Stimulated activated CD4-positive, alpha-beta T cell treated with anti-CD3 and anti-CD28 coated beads, Interleukin-15, amount 100 ng/mL, for 1 hour (primary cell): ENCODE measurements around the gene IFFO2.
A peak's percentile ranks its signal among the peaks of the same experiment; 100 is the strongest.
"Not testable (repeated sequence)": the region's sequence is repeated elsewhere in the genome, so short reads cannot be mapped to it uniquely, and the experiment has no call there.

Source experiments
- DNase-seq, 2 donors: peaks; one replicate each; pipeline ENCODE4 v3.0.0-alpha.2; 2020; ENCODE audit warnings: low read depth in 1 of 2, low spot score in 1 of 2

IFFO2 gene

DNA sequence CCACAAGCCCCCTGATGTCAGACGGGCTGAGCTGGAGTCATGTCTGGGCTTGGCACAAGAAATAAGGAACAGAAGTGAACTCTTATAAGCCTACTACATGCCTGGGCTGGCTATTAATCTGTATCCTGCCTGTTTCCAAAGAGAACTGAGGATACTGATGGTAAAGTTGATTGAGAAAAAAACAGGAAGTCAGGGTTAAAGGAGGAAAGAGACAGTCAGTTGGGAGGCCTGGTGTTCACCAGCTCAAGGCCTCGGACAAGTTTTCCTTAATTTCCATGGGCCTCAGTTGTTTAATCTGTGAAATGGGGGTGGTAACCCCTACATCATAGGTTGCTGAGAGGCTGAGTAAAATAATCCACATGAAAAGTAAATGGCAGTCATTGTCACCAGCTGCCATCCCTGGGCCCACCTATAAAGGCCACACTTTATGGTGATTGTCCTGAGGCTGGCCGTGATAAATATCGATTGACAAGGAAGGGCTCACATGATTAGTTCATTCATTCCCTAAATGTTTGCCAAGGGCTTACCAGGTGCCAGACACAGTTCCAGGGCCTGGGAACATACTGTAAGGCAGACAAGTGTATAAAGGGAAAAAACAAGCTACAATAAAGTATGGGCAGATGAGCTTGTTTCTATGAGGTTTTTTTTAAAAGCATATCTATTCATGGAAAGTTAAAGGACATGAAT, 57.0 kb downstream of the IFFO2 start:
- DNase-seq = no peak

DNA sequence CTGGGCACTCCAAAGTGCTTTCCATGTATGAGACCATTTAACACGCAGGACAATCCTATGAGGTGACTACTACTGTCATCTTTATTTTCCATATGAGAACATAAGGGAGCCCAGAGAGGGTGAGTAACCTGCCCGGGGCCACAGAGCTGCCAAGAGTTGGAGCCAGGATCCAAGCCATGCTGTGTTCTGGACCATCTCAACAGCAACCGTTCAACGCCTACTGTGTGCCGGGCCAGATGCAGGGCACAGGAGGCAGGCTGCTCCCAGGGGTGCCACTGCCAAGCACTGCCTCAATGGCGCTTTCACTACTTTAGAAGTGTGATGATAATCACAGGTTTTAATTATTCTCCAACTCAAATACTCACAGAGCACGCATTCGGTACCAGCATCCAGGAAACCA, 57.9 kb downstream of the IFFO2 start:
- DNase-seq = no peak

DNA sequence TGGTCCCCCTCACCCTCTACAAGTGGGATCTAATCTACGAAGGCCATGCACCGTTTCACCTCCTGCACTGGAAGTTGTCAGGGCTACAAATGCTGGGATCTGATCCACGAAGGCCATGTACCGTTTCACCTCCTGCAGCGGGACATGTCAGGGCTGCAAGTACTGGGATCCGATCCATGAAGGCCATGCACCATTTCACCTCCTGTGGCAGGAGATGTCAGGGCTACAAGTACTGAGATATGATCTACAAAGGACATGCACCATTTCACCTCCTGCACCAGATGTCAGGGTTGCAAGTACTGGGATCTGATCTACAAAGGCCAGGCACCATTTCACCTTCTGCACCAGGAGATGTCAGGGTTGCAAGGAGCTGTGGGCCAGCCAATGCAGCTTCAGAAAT, 61.2 kb downstream of the IFFO2 start:
- no peak for DNase-seq

DNA sequence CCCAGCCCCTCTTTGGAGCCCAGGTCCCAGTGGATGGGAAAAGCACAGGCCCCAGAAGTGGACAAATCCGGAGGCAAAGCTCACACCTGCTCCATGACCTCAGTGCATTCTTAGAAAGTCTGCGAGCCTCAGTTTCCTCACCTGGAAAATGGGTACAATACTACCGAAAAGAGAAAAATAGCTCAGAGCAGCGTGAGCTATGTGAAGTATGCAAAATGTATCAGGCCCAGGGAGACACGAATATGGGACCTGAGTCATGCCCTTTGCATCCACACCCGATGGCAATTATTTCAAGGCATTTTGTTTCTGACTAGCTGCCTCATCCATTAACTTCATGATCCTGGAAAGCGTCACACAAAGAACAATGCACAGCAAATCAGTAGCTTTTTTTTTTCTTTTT, 63.4 kb downstream of the IFFO2 start:
- no peak for DNase-seq

DNA sequence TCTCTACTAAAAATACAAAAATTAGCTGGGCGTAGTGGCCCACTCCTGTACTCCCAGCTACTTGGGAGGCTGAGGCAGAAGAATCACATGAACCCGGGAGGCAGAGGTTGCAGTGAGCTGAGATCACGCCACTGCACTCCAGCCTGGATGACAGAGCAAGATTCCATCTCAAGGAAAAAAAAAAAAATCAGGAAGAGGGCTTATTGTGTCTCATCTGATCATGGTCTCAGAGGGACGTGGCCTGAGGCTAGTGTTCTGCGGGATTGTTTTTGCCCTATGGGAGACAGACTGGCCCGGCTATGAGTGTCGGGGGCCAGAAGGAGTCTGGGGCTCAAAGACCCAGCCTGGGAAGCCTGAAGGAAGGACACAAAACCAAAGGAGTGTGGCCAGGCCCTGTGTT, 64.6 kb downstream of the IFFO2 start:
- not testable (repeated sequence) for DNase-seq

- no peak for DNase-seq
Measured at GRCh38 chr1:18891426-18891780, 65.1 kb downstream of the IFFO2 start.

- no peak for DNase-seq
Measured at GRCh38 chr1:18890706-18891425, 65.6 kb downstream of the IFFO2 start.

DNA sequence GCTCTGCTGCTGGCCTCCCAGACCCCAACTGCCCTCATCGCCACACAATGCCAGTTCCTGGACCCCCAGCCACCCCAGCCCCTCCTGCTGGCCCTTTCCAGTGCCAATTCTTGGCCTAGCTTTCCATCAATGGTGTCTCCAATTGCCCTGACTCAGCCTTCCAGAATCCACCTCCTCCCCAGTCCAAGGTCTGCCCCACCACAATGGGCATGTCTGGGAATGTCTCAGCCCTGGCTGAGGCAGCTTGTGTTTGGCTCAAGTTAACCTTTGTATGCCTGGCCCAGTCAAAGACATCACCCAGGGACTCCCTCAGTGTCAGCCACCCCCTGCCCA, 70.5 kb downstream of the IFFO2 start:
- DNase-seq = no peak

DNA sequence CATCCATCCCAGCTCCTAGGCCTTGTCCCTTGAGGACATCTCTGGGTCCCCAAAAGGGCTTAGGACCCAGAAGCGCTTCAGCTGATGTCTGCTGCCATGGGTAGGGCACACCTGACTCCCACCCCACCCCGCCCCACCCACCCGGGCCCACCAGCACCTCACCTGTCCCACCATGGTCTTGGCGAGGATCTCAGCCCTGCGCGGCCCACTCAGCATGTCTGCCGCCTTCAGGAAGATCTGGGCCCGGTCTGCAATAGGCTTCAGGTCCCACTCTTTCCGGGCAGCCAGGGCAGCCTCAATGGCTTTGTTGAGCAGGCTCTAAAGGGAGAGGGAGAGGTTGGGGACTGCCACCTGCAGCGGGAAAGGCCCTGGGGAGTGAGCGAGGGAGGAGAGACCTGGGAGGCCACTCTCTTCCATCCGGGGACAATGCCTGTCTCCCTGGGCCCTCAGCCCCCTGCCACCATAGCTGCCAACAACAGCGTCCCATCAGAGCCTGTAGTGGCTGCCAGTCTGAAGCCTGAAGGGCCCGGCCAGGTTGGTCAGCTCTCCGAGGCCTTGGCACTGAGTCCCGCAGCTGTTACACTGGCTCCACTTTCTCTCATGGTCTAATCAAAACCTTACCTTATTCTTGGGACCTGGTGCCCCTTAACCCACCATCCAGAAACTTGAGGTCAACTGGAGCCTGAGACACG, 71.0 kb downstream of the IFFO2 start:
- no peak for DNase-seq

- no peak for DNase-seq
Measured at GRCh38 chr1:18884727-18885126, 71.7 kb downstream of the IFFO2 start.

DNA sequence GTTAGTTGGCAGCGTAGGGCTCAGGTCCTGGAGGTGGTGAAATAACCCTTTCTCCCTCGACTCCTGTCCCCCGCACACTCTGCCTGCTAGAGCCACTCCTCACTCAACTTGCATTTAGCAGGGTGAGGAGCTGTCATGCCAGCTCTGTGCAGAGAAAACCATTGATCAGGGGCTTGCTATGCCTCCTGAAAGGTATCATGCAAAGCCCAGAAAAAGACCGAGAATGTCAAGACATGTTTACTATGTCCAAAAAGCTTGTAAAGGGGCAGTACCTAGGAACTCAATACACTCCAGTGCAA, 72.1 kb downstream of the IFFO2 start:
- no peak for DNase-seq

DNA sequence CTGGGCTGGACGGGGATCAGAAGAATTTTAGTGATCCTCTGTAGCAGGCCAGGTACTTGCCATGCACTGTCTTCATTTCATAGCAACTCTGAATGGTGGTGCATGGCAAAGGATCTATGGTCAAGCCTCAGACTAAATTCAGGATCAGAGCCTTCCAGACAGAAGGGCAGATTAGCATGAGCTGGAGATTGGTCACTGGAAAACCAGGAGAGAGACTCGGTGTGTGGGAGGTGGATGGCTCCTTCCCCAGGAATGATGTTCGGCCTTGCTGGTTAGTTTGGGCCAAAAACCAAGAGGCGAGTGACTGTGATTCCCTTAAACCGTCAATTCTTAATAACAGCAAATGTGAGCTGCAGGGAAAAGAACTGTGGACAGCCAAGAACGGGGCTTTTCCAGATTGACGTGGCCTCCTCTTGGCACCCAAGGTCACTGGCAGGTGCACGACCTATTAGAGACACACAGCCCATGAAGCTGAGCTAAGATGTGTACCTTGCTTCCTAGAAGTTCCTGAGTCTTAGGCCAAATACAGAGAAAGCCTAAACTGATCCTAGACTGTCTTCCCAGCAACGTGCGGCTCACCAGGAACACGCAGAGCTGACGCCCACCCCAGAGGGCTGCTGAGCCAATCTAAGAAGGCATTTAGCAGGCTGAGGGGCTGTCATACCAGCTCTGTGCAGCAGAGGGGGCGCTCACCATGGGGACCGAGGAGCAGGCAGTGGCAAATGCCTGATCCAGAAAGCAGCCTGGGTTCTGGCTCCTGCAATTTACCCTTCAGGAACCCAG, 72.6 kb downstream of the IFFO2 start:
- DNase-seq = peak; percentile 48 to 63

DNA sequence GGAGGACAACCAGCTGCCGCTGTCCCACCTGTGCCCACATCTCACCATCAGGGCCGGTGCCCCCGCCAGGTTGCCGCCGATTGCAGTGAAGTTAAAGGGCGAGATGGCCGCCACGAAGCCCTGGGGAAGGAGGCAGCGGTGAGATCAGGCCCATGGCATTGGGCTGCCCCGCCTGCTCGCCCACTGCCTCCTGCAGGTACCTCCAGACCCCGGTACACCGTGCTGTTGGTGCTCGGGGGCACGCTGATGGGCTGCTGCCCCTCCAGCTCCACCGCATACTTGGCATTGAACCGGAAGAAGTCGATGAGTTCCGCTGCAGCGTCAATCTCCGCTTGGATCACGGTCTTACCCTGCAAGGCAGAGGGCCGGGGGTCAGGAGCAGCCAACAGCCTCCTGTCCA, 73.4 kb downstream of the IFFO2 start:
- DNase-seq = no peak

DNA sequence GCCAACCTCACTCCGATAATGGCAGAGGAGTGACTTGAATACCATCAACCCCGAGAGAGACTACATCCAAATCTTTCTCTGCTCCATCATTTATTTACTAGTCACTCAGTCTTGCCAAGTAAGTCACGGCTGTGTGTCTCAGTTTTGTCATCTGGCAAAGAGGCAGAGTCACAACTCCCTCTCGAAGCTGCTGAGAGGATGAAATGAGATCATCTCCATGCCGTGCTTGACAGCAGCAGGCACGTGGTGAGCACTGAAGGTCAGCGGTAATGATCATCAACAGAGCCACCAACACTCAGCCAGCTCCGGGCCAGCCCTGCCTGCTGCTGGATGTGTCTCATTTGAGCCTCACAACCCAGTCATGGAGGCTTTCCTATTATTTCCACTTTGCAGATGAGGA, 74.0 kb downstream of the IFFO2 start:
- DNase-seq = no peak

DNA sequence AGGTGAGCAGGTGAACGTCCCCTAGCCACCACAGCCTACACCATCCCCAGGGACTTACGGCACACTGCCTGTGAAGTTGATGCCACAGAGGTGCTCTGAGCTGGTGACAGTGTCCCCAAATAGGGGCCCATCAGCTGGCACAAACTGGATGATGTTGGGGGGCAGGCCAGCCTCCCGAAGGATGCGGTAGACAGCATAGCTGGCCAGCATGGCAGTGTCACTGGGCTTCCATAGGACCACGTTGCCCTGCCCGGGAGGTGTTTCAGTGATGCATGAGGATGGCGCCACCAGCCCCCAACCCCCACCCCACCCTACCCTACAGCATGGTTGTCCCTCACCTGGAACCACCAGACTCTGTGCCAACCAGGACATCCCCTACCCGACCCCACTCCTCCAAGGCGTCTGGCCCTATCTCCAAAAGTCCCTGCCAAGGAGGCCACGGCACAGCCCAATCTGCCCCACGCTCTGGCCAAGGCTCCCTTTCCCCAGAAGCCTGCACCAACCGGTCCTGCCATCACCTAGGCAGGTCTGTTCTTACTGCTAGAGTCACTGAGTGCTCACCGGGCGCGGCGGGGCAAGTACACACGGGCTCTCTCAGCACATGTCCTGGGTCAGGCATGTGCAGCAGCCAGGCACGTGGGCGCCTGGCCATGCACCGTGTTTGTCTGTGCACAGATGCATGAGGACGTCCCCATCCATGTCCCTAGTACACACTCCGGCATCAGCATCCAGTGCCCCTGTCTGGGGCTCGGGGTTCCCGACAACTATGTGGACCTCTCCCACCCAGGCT, 74.6 kb downstream of the IFFO2 start:
- no peak for DNase-seq

- no peak for DNase-seq
Measured at GRCh38 chr1:18881164-18881563, 75.3 kb downstream of the IFFO2 start.

GRCh38 chr1:18880585-18880984, 75.9 kb downstream of the IFFO2 start:
- DNase-seq = no peak

DNA sequence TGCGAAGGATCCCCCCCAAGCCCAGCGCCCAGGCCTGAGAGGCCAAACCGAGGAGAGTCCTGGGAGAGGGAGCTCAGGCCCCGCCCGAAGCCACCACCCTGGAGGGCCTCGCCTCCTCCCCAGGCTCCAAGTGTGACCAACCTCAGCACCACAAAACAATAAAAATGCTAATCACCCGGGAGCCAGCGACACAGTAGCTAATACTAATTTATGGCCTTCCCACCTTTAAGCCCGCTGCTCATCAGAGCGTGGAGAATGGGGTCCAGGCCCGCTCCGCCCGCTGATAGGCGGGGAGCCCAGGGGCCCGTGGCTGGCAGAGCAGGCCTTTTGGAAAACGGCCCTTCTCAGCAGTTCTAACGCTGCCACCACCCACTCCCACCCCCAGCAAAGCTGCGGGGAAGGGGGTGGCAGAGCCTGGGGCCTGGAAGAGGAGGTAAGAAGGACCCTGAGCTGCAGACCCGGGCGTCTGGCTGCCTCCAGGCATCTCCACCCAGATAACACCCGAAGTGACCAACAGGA, 76.6 kb downstream of the IFFO2 start:
- no peak for DNase-seq

GRCh38 chr1:18879215-18879790, 77.2 kb downstream of the IFFO2 start:
- DNase-seq = no peak

GRCh38 chr1:18878538-18879214, 77.8 kb downstream of the IFFO2 start:
- DNase-seq = no peak
